Thymus (tissue), 11 donors: ENCODE results near the gene HSF2. TPM values are rescaled to one million over a fixed set of nuclear protein-coding genes. Genes with fewer than 3 reads are reported as not detected.

Experiments
- DNase-seq, 9 donors: peaks; one replicate each; pipeline ENCODE4 v3.0.0-alpha.2; 2013; ENCODE audit warnings: low spot score in 9 of 9, low read depth in 6 of 9, missing footprints in 1 of 9
- H3K27ac ChIP-seq, 2 donors: one replicate each; pipeline ENCODE4 v1.5.1; 2013; ENCODE audit warnings: control low read depth in 1 of 2, low read depth in 1 of 2, low read length in 1 of 2, mild to moderate bottlenecking in 1 of 2, moderate library complexity in 1 of 2
- H3K27me3 ChIP-seq, 2 donors: one replicate each; pipeline ENCODE4 v1.5.1; 2013; ENCODE audit warnings: low read length in 1 of 2; ENCODE audit not compliant: control insufficient read depth in 2 of 2, insufficient read depth in 1 of 2
- H3K36me3 ChIP-seq, 2 donors: one replicate each; pipeline ENCODE4 v1.5.1; 2013; ENCODE audit warnings: low read length in 1 of 2, mild to moderate bottlenecking in 1 of 2, moderate library complexity in 1 of 2; ENCODE audit not compliant: control insufficient read depth in 2 of 2, insufficient read depth in 2 of 2
- H3K4me1 ChIP-seq, 2 donors: one replicate each; pipeline ENCODE4 v1.5.1; 2013; ENCODE audit warnings: low read length in 2 of 2; ENCODE audit not compliant: control insufficient read depth in 2 of 2, insufficient read depth in 2 of 2
- H3K4me3 ChIP-seq, 2 donors: one replicate each; pipeline ENCODE4 v1.5.1; 2013; ENCODE audit warnings: low read length in 2 of 2, control low read depth in 1 of 2, mild to moderate bottlenecking in 1 of 2
- H3K9me3 ChIP-seq, 2 donors: one replicate each; pipeline ENCODE4 v1.5.1; 2013; ENCODE audit warnings: low read length in 1 of 2, mild to moderate bottlenecking in 1 of 2; ENCODE audit not compliant: control insufficient read depth in 2 of 2, insufficient read depth in 1 of 2
- WGBS: extraction: QIAGEN DNeasy Blood & Tissue Kit; methylation state at CpG from one replicate; pipeline ENCODE4 v1.1.7; 2013; 5-methylcytosine and 5-hydroxymethylcytosine counted together
- polyA plus RNA-seq: library from polyadenylated mRNA; stranded (reverse); fragments of 200-250 nt; gene quantifications from one replicate; pipeline ENCODE4 v1.2.3, GENCODE V29; 2013
- total RNA-seq: library from RNA; stranded (reverse); fragments of 120-200 nt; gene quantifications from one replicate; pipeline ENCODE4 v1.2.4, GENCODE V29; 2013
- donor health status: healthy.

Gene HSF2
- total and polyA plus RNA-seq, 2 donors = 22.5 to 34.1 TPM

- no peaks in the 10 kb centered on the region for H3K4me1 ChIP-seq
- no peak for DNase-seq
- H3K4me3 ChIP-seq = no peak overlapping the region
- no peaks in the 10 kb centered on the region for H3K36me3 ChIP-seq
- H3K9me3 ChIP-seq = no peaks in the 10 kb centered on the region
- no peak overlapping the region for H3K27ac ChIP-seq
- 91% methylated on average over 6 of the region's 6 CpGs for WGBS
- H3K27me3 ChIP-seq = peaks cover 0 to 11% of the 10 kb centered on the region in 2 donors
Measured at GRCh38 chr6:122392564-122393350, 6.7 kb upstream of the HSF2 start.

- no peak overlapping the region for H3K4me3 ChIP-seq
- H3K4me1 ChIP-seq = no peaks in the 10 kb centered on the region
- peaks cover 0 to 11% of the 10 kb centered on the region in 2 donors for H3K27me3 ChIP-seq
- no peak for DNase-seq
- 74% methylated on average over 8 of the region's 8 CpGs for WGBS
- no peaks in the 10 kb centered on the region for H3K9me3 ChIP-seq
- no peak overlapping the region for H3K27ac ChIP-seq
- H3K36me3 ChIP-seq = no peaks in the 10 kb centered on the region
Measured at GRCh38 chr6:122393351-122393896, 6.0 kb upstream of the HSF2 start.

- peaks cover 0 to under 1% of the 10 kb centered on the region in 2 donors for H3K4me1 ChIP-seq
- H3K4me3 ChIP-seq = no peak overlapping the region
- DNase-seq = no peak
- no peaks in the 10 kb centered on the region for H3K9me3 ChIP-seq
- peaks cover 0 to 11% of the 10 kb centered on the region in 2 donors for H3K27me3 ChIP-seq
- no peak overlapping the region for H3K27ac ChIP-seq
- H3K36me3 ChIP-seq = no peaks in the 10 kb centered on the region
- 96% methylated on average over 5 of the region's 5 CpGs for WGBS
Measured at GRCh38 chr6:122394016-122394415, 5.4 kb upstream of the HSF2 start.

- peaks cover 0 to under 1% of the 10 kb centered on the region in 2 donors for H3K27me3 ChIP-seq
- H3K9me3 ChIP-seq = no peaks in the 10 kb centered on the region
- H3K4me1 ChIP-seq = peaks cover 3 to 4% of the 10 kb centered on the region in 2 donors
- 0% methylated on average over 2 of the region's 2 CpGs for WGBS
- H3K36me3 ChIP-seq = no peaks in the 10 kb centered on the region
- peak overlapping the region; percentile 23 to 91 for H3K4me3 ChIP-seq
- peak overlapping the region; percentile 53 to 78 for H3K27ac ChIP-seq
- peak in 1 of 9 donors; percentile 37 for DNase-seq
Measured at GRCh38 chr6:122399055-122399347, 451 bp upstream of the HSF2 start.

GRCh38 chr6:122400121-122400450, 634 bp downstream of the HSF2 start:
- under 1% methylated on average over 20 of the region's 20 CpGs for WGBS

GRCh38 chr6:122400462-122401089, 1.1 kb downstream of the HSF2 start:
- Histone ChIP-seq H3K36me3 (no peaks in the 10 kb centered on the region), H3K27ac (no peak overlapping the region), H3K27me3 (no peaks in the 10 kb centered on the region), H3K9me3 (no peaks in the 10 kb centered on the region), H3K4me1 (peaks cover 3 to 4% of the 10 kb centered on the region in 2 donors), H3K4me3 (peak overlapping the region; percentile 88 to 91)
- peak in 1 of 9 donors; percentile 19 for DNase-seq
- WGBS = 53% methylated on average over 4 of the region's 4 CpGs

More at GRCh38 chr6:122400121-122400450, 634 bp downstream of the HSF2 start:
- Histone ChIP-seq H3K27me3 (no peaks in the 10 kb centered on the region), H3K9me3 (no peaks in the 10 kb centered on the region), H3K4me1 (peaks cover 3 to 4% of the 10 kb centered on the region in 2 donors), H3K27ac (peak overlapping the region in 1 of 2 donors; percentile 92), H3K4me3 (peak overlapping the region; percentile 88 to 91), H3K36me3 (no peaks in the 10 kb centered on the region)
- peak in 1 of 9 donors; percentile 23 for DNase-seq

GRCh38 chr6:122401104-122401503, 1.7 kb downstream of the HSF2 start:
- no peak for DNase-seq
- peak overlapping the region in 1 of 2 donors; percentile 91 for H3K4me3 ChIP-seq
- peaks cover 3 to 4% of the 10 kb centered on the region in 2 donors for H3K4me1 ChIP-seq
- H3K36me3 ChIP-seq = no peaks in the 10 kb centered on the region
- 95% methylated on average over 4 of the region's 4 CpGs for WGBS
- H3K27ac ChIP-seq = no peak overlapping the region
- no peaks in the 10 kb centered on the region for H3K27me3 ChIP-seq
- no peaks in the 10 kb centered on the region for H3K9me3 ChIP-seq

- Histone ChIP-seq H3K27me3 (no peaks in the 10 kb centered on the region), H3K4me1 (peaks cover 0 to 4% of the 10 kb centered on the region in 2 donors), H3K4me3 (no peak overlapping the region), H3K27ac (no peak overlapping the region), H3K9me3 (no peaks in the 10 kb centered on the region), H3K36me3 (no peaks in the 10 kb centered on the region)
- no peak for DNase-seq
- 73% methylated on average over 2 of the region's 2 CpGs for WGBS
Measured at GRCh38 chr6:122404444-122404843, 5.0 kb downstream of the HSF2 start.

GRCh38 chr6:122405417-122405816, 6.0 kb downstream of the HSF2 start:
- Histone ChIP-seq H3K36me3 (no peaks in the 10 kb centered on the region), H3K4me3 (no peak overlapping the region), H3K27ac (no peak overlapping the region), H3K27me3 (no peaks in the 10 kb centered on the region), H3K4me1 (peaks cover 0 to 1% of the 10 kb centered on the region in 2 donors), H3K9me3 (no peaks in the 10 kb centered on the region)
- no peak for DNase-seq
- 97% methylated on average over 1 of the region's 1 CpG for WGBS
